Measurements from ENCODE around the gene KEAP1. TPM values are rescaled to one million over a fixed set of nuclear protein-coding genes. Genes with fewer than 3 reads are reported as not detected.

KEAP1 gene
- total and polyA plus RNA-seq, 2 of the 13 experiments (the other 11 are each of a cell fraction or from before 2014, with no cell fraction given), result 56.7 to 72.9 TPM

DNA sequence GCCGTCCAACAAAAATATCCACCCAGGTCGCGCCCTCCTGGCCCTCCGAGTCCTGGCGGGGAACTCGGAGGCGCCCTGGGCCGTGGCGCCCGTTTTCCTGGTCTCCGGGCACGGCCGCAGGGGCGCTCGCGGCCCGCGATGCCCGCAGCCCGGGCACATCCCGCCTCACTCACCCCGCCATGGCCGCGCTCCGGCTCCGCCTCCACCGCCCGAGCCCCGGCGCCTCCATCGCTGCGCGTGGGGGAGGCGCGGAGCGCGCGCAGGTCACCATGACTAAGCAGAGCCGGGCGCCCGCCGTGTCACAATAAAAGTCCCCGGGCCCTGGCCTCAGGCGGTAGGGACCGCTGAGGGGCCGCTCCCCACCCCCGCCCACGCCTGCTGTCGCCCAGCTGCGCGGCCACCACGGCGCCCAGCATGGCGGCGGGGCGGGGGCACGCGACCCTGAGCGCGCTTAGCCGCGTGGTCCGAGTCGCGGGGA is 593 bp downstream of the KEAP1 start (continued):
- TF ChIP-seq, protein P1, sequence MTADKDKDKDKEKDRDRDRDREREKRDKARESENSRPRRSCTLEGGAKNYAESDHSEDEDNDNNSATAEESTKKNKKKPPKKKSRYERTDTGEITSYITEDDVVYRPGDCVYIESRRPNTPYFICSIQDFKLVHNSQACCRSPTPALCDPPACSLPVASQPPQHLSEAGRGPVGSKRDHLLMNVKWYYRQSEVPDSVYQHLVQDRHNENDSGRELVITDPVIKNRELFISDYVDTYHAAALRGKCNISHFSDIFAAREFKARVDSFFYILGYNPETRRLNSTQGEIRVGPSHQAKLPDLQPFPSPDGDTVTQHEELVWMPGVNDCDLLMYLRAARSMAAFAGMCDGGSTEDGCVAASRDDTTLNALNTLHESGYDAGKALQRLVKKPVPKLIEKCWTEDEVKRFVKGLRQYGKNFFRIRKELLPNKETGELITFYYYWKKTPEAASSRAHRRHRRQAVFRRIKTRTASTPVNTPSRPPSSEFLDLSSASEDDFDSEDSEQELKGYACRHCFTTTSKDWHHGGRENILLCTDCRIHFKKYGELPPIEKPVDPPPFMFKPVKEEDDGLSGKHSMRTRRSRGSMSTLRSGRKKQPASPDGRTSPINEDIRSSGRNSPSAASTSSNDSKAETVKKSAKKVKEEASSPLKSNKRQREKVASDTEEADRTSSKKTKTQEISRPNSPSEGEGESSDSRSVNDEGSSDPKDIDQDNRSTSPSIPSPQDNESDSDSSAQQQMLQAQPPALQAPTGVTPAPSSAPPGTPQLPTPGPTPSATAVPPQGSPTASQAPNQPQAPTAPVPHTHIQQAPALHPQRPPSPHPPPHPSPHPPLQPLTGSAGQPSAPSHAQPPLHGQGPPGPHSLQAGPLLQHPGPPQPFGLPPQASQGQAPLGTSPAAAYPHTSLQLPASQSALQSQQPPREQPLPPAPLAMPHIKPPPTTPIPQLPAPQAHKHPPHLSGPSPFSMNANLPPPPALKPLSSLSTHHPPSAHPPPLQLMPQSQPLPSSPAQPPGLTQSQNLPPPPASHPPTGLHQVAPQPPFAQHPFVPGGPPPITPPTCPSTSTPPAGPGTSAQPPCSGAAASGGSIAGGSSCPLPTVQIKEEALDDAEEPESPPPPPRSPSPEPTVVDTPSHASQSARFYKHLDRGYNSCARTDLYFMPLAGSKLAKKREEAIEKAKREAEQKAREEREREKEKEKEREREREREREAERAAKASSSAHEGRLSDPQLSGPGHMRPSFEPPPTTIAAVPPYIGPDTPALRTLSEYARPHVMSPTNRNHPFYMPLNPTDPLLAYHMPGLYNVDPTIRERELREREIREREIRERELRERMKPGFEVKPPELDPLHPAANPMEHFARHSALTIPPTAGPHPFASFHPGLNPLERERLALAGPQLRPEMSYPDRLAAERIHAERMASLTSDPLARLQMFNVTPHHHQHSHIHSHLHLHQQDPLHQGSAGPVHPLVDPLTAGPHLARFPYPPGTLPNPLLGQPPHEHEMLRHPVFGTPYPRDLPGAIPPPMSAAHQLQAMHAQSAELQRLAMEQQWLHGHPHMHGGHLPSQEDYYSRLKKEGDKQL (CRISPR knock-in tag; IDR thresholded peaks at IDR 0.05; ENCODE audit: low read depth), result peak; percentile 62; the same call in 1 of the 2 replicates
- TF ChIP-seq RFX3 (CRISPR knock-in tag; IDR thresholded peaks at IDR 0.05), result no peak
- peak; percentile 73; the same call in 1 of the 2 replicates for TF ChIP-seq SPEN (CRISPR knock-in tag; IDR thresholded peaks at IDR 0.05; ENCODE audit: low read depth)
- no peak for TF ChIP-seq MTERF4 (CRISPR knock-in tag; IDR thresholded peaks at IDR 0.05)
- TF ChIP-seq REPIN1 (CRISPR knock-in tag; IDR thresholded peaks at IDR 0.05; ENCODE audit: borderline replicate concordance, low read depth), result peak; percentile 73; the same call in 1 of the 2 replicates
- no peak for TF ChIP-seq ZNF556 (CRISPR knock-in tag; IDR thresholded peaks at IDR 0.05; ENCODE audit: borderline replicate concordance)
- TF ChIP-seq ZNF724P (CRISPR knock-in tag; IDR thresholded peaks at IDR 0.05; ENCODE audit: borderline replicate concordance), result peak; percentile 49; the same call in 1 of the 2 replicates
- no peak for TF ChIP-seq ZNF274 (CRISPR knock-in tag; IDR thresholded peaks at IDR 0.05)
- TF ChIP-seq, protein P2, sequence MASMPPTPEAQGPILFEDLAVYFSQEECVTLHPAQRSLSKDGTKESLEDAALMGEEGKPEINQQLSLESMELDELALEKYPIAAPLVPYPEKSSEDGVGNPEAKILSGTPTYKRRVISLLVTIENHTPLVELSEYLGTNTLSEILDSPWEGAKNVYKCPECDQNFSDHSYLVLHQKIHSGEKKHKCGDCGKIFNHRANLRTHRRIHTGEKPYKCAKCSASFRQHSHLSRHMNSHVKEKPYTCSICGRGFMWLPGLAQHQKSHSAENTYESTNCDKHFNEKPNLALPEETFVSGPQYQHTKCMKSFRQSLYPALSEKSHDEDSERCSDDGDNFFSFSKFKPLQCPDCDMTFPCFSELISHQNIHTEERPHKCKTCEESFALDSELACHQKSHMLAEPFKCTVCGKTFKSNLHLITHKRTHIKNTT (CRISPR knock-in tag; IDR thresholded peaks at IDR 0.05), result no peak
- TF ChIP-seq SETDB1 (CRISPR knock-in tag; IDR thresholded peaks at IDR 0.05; ENCODE audit: borderline replicate concordance), result no peak
- no peak for TF ChIP-seq ZNF24 (IDR thresholded peaks at IDR 0.05)
- TF ChIP-seq ZNF468 (CRISPR knock-in tag; IDR thresholded peaks at IDR 0.05), result no peak
- peak; percentile 78 for TF ChIP-seq ZNF776 (CRISPR knock-in tag; IDR thresholded peaks at IDR 0.05)
- TF ChIP-seq NAIF1 (CRISPR knock-in tag; IDR thresholded peaks at IDR 0.05; ENCODE audit: borderline replicate concordance), result no peak
- peak; percentile 18; the same call in 1 of the 2 replicates for TF ChIP-seq ELF3 (CRISPR knock-in tag; IDR thresholded peaks at IDR 0.05)
- 0 out of 2 replicates have a peak, but pooled peaks have one; percentile 58 for TF ChIP-seq RORA (CRISPR knock-in tag; IDR thresholded peaks at IDR 0.05)
- TF ChIP-seq, protein P3, sequence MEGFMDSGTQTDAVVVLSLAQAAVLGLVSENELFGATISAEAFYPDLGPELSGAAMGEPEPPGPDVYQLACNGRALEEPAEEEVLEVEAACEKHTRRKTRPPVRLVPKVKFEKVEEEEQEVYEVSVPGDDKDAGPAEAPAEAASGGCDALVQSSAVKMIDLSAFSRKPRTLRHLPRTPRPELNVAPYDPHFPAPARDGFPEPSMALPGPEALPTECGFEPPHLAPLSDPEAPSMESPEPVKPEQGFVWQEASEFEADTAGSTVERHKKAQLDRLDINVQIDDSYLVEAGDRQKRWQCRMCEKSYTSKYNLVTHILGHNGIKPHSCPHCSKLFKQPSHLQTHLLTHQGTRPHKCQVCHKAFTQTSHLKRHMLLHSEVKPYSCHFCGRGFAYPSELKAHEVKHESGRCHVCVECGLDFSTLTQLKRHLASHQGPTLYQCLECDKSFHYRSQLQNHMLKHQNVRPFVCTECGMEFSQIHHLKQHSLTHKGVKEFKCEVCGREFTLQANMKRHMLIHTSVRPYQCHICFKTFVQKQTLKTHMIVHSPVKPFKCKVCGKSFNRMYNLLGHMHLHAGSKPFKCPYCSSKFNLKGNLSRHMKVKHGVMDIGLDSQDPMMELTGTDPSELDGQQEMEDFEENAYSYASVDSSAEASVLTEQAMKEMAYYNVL (CRISPR knock-in tag; IDR thresholded peaks at IDR 0.05; ENCODE audit: borderline replicate concordance), result no peak; the same call in 1 of the 2 replicates
- TF ChIP-seq ZNF639 (CRISPR knock-in tag; conservative IDR thresholded peaks at IDR 0.05), result no peak; the same call in 1 of the 2 replicates
- TF ChIP-seq GZF1 (CRISPR knock-in tag; IDR thresholded peaks at IDR 0.05), result no peak

Data from HepG2 (cell line).